Activated T-helper 1 cell treated with anti-CD3 and anti-CD28 coated beads, Interleukin-12 subunit alpha, Interleukin-12 subunit beta, Interleukin-2, Interleukin-4 antibody, amounts not matched to agents 30 ng/mL and 10 ng/mL and 1 ng/mL, durations not matched to agents 14 hours and 24 hours and 36 hours (primary cell): ENCODE measurements around the gene RESF1. TPM values are rescaled to one million over a fixed set of nuclear protein-coding genes. Genes with fewer than 3 reads are reported as not detected.

Source experiments
- DNase-seq: peaks from one replicate; pipeline ENCODE4 v3.0.0; 2021; ENCODE audit warnings: low spot score
- H3K27ac Mint-ChIP-seq: one replicate; pipeline ENCODE4 v1.8.0; 2021; ENCODE audit warnings: mild to moderate bottlenecking, mixed read lengths
- H3K27me3 Mint-ChIP-seq: one replicate; pipeline ENCODE4 v1.8.0; 2022; ENCODE audit warnings: mild to moderate bottlenecking, moderate library complexity, mixed read lengths; ENCODE audit not compliant: insufficient read depth
- H3K36me3 Mint-ChIP-seq: one replicate; pipeline ENCODE4 v1.8.0; 2021; ENCODE audit warnings: low read depth, mixed read lengths
- H3K4me1 Mint-ChIP-seq: one replicate; pipeline ENCODE4 v1.8.0; 2021; ENCODE audit warnings: low read depth, mixed read lengths
- H3K4me3 Mint-ChIP-seq: one replicate; pipeline ENCODE4 v1.8.0; 2021; ENCODE audit warnings: mild to moderate bottlenecking, moderate library complexity, mixed read lengths
- H3K9me3 Mint-ChIP-seq: one replicate; pipeline ENCODE4 v1.8.0; 2021; ENCODE audit warnings: mixed read lengths
- intact Hi-C: fragments of 100-400 bp; cut with micrococcal nuclease; formaldehyde crosslinking; loops from one replicate; pipeline ENCODE4 v1.15.1; 2024
- total RNA-seq: library from RNA; stranded (reverse); gene quantifications from 2 replicates; pipeline ENCODE4 v1.2.3, GENCODE V29; 2022

Gene RESF1, protein sequence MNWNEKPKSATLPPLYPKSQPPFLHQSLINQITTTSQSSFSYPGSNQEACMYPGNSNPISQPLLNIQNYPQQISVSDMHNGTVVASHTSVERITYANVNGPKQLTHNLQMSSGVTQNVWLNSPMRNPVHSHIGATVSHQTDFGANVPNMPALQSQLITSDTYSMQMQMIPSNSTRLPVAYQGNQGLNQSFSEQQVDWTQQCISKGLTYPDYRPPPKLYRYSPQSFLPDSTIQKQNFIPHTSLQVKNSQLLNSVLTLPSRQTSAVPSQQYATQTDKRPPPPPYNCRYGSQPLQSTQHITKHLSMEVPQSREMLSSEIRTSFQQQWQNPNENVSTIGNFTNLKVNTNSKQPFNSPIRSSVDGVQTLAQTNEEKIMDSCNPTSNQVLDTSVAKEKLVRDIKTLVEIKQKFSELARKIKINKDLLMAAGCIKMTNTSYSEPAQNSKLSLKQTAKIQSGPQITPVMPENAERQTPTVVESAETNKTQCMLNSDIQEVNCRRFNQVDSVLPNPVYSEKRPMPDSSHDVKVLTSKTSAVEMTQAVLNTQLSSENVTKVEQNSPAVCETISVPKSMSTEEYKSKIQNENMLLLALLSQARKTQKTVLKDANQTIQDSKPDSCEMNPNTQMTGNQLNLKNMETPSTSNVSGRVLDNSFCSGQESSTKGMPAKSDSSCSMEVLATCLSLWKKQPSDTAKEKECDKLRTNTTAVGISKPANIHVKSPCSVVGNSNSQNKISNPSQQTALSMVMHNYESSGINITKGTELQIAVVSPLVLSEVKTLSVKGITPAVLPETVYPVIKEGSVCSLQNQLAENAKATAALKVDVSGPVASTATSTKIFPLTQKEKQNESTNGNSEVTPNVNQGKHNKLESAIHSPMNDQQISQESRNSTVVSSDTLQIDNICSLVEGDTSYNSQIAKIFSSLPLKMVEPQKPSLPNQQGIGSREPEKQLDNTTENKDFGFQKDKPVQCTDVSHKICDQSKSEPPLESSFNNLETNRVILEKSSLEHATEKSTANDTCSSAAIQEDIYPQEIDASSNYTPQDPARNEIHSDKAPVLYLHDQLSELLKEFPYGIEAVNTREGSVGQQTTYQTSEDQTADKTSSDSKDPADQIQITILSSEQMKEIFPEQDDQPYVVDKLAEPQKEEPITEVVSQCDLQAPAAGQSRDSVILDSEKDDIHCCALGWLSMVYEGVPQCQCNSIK (N-terminal part only)
- 63.0 and 66.2 TPM in 2 replicates for total RNA-seq

DNA sequence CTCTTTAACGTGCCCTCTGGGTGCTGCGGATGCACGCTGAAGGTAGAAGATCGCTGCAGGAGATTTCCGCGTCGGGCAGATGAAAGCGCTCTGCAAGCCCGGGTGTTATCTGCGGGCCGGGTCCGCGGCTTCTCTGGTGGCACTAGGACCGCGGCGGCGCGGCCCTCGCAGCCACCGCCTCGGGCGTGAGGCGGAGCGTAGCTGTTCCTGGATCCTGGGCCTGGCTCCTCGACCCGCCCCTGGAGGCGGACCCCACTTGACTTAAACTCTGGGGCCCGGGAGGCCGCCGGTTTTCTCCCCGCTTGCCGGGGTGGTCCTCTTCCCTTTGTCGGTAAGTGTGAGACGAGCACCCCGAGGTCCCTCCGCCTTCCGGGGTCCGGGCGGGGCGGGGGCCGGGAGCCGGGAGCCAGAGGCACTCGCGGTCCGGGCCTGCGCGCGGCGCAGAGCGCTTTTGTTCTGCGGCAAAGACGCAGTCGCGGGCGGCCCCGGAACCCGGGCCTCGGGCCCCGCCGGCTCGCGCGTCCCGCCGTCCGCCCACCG, at the start of gene RESF1:
RESF1 (plus strand) TSS at position 255 of the 540 bp plus-strand sequence. CDS start 21,541 bp downstream, outside the sequence.
- H3K27me3 Mint-ChIP-seq: no peaks in the 10 kb centered on the region
- H3K4me1 Mint-ChIP-seq: peaks cover 73% of the 10 kb centered on the region
- intact Hi-C loops: loop anchor here (1.0 to 2.0 kb wide), 11 partner anchors 31 to 306 kb away; partner anchors contain the start of genes AMN1, BICD1 and ETFBKMT
- H3K9me3 Mint-ChIP-seq: peaks cover 25% of the 10 kb centered on the region
- H3K36me3 Mint-ChIP-seq: peaks cover 39% of the 10 kb centered on the region
- H3K27ac Mint-ChIP-seq: peak within 1 kb of the TSS; percentile 95
- peak within 1 kb of the TSS; percentile 92 for H3K4me3 Mint-ChIP-seq
- DNase-seq: peak; percentile 87

DNA sequence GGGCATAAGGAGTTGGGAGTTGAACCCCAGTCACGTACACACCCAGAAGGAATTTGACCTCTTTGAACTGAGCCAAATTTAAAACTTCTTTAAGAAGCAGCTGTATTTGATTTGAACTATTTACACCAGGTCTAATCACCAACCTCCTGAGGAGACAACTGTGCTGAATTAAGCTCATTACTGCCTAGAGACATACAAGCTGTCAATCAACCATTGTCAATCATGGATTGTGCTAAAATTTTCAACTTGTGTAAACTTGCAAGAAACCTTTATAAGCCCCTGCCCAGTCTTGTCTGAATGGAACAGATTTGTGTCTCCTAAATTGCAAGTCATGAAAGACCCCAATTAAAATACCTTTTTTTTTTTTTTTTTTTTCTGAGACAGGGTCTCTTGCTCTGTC, 44.3 kb upstream of the RESF1 start:
- intact Hi-C loops: loop anchor here (5.0 kb wide), 1 partner anchor 438 kb away; no protein-coding TSS in a partner anchor
- Mint-ChIP-seq H3K27me3 (no peaks in the 10 kb centered on the region), H3K4me3 (no peak overlapping the region), H3K9me3 (peaks cover 42% of the 10 kb centered on the region), H3K27ac (no peak overlapping the region), H3K4me1 (no peaks in the 10 kb centered on the region), H3K36me3 (peaks cover 12% of the 10 kb centered on the region)
- DNase-seq: no peak

DNA sequence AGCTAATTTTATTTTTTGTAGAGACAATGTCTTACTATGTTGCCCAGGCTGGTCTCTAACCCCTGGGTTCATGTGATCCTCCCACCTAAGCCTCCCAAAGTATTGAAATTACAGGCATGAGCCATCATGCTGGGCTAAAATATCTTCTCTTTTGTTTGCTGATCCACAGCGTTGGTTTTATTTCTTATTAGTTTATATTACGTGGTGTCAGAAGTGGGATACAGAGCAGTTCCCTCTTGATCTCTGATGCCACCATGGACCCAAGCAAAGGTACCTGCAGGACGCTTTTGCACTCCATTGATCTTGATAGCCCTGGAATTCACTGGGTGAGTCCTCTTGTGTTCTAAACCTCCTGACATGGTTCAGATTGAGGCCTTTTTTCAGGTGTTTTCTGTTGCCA, 43.8 kb upstream of the RESF1 start:
- Mint-ChIP-seq H3K27ac (no peak overlapping the region), H3K4me1 (no peaks in the 10 kb centered on the region), H3K9me3 (peaks cover 37% of the 10 kb centered on the region), H3K4me3 (no peak overlapping the region), H3K36me3 (peaks cover 12% of the 10 kb centered on the region), H3K27me3 (no peaks in the 10 kb centered on the region)
- intact Hi-C loops: no loop called here
- DNase-seq: no peak

DNA sequence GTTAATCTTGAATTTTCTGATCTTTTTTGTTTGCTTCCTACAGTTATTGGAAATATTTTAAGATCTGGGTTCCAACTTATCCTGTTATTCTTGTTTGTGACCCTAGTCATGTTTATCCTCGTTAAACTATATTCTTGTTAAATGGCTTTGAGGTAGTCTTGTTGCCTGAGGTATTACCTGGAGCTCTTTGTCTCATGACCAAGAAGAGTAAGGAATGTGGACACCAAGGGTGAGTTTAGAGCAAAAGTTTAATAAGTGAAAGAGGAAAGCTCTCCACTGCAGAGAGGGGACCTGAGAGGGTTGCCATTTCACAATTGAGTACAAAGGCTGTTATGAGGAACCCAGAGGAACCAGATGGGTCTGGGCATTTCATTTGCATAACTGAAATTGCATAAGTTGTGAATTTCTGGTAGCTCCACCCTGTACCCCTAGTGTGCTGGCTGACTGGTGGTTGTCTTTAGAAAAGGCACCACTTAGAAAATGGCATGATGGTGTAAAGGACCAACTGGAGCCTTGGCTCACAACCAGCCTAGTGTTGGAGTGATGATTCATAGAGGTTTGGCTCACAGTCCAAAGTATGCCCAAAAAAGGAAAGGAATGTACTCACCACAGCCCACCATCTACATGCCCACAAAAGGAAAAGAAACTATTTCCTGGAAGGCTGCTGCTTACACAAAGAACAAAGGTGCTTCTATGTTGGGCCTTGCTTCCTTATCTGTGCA, 36.7 kb upstream of the RESF1 start:
- intact Hi-C loops: no loop called here
- peaks cover under 1% of the 10 kb centered on the region for H3K4me1 Mint-ChIP-seq
- H3K9me3 Mint-ChIP-seq: peaks cover 34% of the 10 kb centered on the region
- H3K27me3 Mint-ChIP-seq: no peaks in the 10 kb centered on the region
- no peak for DNase-seq
- peaks cover 14% of the 10 kb centered on the region for H3K36me3 Mint-ChIP-seq
- no peak overlapping the region for H3K27ac Mint-ChIP-seq
- H3K4me3 Mint-ChIP-seq: no peak overlapping the region

DNA sequence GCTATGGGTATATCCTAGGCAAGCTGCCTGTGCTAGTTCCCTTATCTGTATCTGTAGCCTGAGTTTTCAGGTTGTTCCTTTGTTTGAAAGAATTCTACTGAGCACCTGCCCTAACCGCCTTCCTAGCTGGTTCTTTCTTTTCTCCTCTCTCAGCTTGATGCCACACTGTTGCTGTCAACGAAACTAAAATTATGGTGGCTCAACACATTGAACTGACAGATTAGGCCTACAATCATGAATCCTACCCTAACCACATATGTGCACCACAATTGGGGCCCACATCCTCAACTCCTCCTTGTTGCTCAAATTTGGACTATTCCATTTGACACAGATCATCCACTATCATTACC, 36.2 kb upstream of the RESF1 start:
- Mint-ChIP-seq H3K4me1 (peaks cover 5% of the 10 kb centered on the region), H3K9me3 (peaks cover 35% of the 10 kb centered on the region), H3K36me3 (peaks cover 15% of the 10 kb centered on the region), H3K27ac (no peak overlapping the region), H3K4me3 (no peak overlapping the region), H3K27me3 (no peaks in the 10 kb centered on the region)
- intact Hi-C loops: no loop called here
- DNase-seq: no peak

DNA sequence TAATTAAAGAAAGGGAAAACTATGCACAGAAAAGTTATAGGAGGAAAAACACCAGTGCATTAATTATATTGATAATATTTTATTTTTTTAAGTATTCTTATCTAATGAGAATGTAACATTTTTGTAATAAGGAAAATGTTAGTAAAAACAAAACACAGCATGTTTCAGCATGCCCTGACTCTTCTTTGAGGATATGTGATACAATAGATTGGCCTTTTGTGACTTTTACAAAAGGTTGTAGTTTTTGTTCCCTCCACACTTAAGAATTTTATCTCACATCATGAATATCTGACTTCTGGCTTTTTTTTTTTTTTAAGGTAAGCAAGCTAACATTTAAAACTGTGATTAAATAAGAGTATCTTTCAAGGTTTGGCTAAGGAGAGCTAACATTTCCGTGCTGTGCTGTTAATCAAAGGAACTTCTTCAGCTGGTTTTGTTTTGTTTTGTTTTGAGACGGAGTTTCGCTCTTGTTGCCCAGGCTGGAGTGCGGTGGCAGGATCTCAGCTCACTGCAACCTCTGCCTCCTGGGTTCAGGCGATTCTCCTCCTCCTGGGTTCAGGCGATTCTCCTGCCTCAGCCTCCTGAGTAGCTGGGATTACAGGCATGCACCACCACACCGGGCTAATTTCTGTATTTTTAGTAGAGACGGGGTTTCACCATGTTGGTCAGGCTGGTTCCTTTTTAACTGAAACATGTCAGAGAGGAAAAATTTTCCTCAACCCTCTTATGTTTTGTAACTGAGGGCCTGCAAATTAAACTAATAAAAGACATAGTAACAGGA, 30.8 kb upstream of the RESF1 start:
- peak overlapping the region; percentile 77 for H3K4me3 Mint-ChIP-seq
- H3K9me3 Mint-ChIP-seq: peaks cover 54% of the 10 kb centered on the region
- peak; percentile 12 for DNase-seq
- peaks cover 36% of the 10 kb centered on the region for H3K4me1 Mint-ChIP-seq
- H3K36me3 Mint-ChIP-seq: peaks cover 21% of the 10 kb centered on the region
- no peaks in the 10 kb centered on the region for H3K27me3 Mint-ChIP-seq
- peak overlapping the region; percentile 86 for H3K27ac Mint-ChIP-seq
- intact Hi-C loops: loop anchor here (1.0 kb wide), 2 partner anchors 31 to 32 kb away; partner anchors contain the start of gene RESF1

DNA sequence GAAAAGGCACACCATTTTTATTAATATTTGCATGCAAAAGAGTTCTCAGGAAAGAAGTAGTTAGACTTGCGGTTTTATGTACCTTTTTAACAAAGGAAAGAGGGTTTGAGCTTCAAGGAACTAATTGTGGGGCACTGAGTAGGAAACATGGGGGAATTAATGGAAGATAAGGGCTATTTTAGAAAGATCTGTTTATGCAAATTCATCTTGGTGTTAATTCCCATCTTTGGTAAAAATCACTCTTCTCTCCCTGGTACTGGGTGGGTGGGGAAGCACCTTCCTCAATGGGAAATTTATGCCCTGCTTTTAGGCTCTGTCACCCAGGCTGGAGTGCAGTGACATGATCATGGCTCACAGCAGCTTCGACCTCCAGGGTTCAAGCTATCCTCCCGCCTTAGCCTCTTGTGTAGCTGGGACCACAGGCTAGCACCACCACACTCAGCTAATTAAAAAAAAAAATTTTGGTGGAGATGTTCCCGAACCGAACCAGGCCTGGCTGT, 30.1 kb upstream of the RESF1 start:
- Mint-ChIP-seq H3K9me3 (peaks cover 51% of the 10 kb centered on the region), H3K36me3 (peaks cover 23% of the 10 kb centered on the region), H3K4me3 (peak overlapping the region; percentile 77), H3K27ac (peak overlapping the region; percentile 86), H3K4me1 (peaks cover 36% of the 10 kb centered on the region), H3K27me3 (no peaks in the 10 kb centered on the region)
- no peak for DNase-seq
- intact Hi-C loops: no loop called here

DNA sequence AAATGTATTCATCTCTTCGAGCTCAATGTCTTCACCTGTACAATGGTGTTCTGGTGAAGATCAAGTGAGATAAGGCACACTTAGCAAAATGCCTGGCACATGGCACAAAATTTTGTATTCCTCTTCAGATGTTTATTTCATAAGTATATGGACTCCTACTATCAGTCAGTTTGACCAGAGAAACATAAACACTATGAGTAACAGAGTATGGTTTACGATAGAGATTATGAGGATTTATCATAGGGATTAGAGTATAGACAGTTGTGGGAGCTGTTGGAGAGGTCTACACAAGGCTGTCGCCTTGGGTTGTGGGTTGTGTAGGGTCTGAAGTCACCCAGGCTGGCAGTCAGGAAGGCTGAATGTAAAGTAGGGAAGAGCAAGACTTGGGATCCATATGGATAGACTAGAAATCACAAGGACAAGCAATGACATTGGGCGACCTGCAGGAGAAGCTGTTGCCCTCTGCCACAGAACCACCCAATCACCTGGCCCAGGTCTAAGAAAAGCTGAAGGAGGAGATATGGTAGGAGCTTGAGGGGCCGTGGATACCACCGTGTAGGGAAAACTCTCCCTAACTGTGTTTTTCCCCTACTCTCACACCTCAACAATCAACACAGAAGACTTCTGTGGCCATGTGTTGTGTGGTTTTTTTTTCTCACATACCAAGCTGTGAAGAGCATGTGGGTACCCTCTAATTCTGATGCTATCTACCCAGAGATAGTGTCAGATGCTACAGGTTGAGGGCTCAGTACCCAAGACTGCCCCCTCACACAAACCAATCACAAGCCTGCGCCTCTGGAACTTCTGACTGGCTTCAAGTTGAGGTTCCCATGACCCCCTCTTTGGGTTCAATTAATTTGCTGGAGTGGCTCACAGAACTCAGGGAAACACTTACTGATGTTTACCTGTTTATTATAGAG, 27.2 kb upstream of the RESF1 start:
- no peak overlapping the region for H3K27ac Mint-ChIP-seq
- H3K36me3 Mint-ChIP-seq: peaks cover 21% of the 10 kb centered on the region
- H3K4me3 Mint-ChIP-seq: no peak overlapping the region

DNA sequence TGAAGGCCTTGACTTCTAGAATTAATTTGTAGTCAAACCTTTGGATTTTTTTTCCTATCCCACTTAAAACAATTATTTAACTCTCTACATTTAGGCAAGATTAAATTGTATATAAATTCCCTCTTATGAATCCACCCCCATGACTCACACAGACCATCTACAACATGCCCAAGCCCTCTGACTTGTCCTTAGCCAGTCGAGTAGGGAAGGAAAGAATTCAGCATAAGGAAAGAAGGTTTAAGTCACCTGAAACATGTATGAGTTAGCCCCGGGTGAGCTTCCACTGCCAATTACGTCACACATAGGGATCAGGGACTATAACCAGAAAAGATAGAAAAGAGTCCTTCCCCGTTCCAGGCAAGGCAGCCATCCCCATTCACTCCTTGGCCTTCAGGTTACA, 14.9 kb upstream of the RESF1 start:
- Mint-ChIP-seq H3K36me3 (peaks cover 26% of the 10 kb centered on the region), H3K27ac (no peak overlapping the region), H3K4me1 (no peaks in the 10 kb centered on the region), H3K9me3 (peaks cover 58% of the 10 kb centered on the region), H3K27me3 (no peaks in the 10 kb centered on the region), H3K4me3 (no peak overlapping the region)
- DNase-seq: no peak
- intact Hi-C loops: no loop called here

More for the DNA sequence above, 27.2 kb upstream of the RESF1 start:
- Mint-ChIP-seq H3K9me3 (peaks cover 50% of the 10 kb centered on the region), H3K4me1 (peaks cover 36% of the 10 kb centered on the region), H3K27me3 (no peaks in the 10 kb centered on the region)
- intact Hi-C loops: no loop called here
- no peak for DNase-seq

DNA sequence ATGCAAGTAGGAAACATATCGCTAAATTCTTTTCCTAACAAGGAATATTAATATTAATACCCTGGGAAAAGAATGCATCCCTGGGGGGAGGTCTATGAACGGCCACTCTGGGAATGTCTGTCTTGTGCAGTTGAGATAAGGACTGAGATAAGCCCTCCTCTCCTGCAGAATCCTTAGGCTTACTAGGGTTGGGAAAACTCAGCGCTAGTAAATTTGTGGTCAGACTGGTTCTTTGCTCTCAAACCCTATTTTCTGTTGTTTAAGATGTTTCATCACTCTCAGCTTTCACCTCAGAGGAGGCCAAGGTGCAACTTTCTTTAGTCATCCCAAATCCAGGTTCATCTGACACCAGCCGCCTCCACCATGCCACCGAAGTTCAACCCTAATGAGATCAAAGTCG, 11.2 kb upstream of the RESF1 start:
- Mint-ChIP-seq H3K4me1 (peaks cover 12% of the 10 kb centered on the region), H3K27ac (no peak overlapping the region), H3K27me3 (no peaks in the 10 kb centered on the region), H3K4me3 (no peak overlapping the region), H3K9me3 (peaks cover 61% of the 10 kb centered on the region), H3K36me3 (peaks cover 27% of the 10 kb centered on the region)
- DNase-seq: no peak
- intact Hi-C loops: no loop called here
